Neural cell (in vitro differentiated cells): ENCODE measurements around the gene UBASH3A. TPM values are rescaled to one million over a fixed set of nuclear protein-coding genes. Genes with fewer than 3 reads are reported as not detected.

Experiments
- H2AFZ ChIP-seq: fragments of 200-600, 300-800 bp; sonication (generic), shearing (Covaris generic); 2 replicates; pipeline ENCODE4 v1.6.0; 2014; ENCODE audit warnings: low read depth, mild to moderate bottlenecking, antibody characterized with exemption, low read length, moderate library complexity
- H3F3A ChIP-seq: fragments of 200-600 bp; shearing (Covaris generic); 2 replicates; pipeline ENCODE4 v1.6.1; 2016; ENCODE audit warnings: mild to moderate bottlenecking, moderate library complexity, mixed read lengths, antibody characterized with exemption, low read length; ENCODE audit not compliant: insufficient read depth, poor library complexity, severe bottlenecking
- H3K27ac ChIP-seq: fragments of 200-600, 300-800 bp; sonication (generic), shearing (Covaris generic); 2 replicates; pipeline ENCODE4 v1.5.1; 2014; ENCODE audit warnings: mild to moderate bottlenecking, low read length, moderate library complexity
- H3K27me3 ChIP-seq: fragments of 300-800, 200-600 bp; sonication (generic), shearing (Covaris generic); 2 replicates; pipeline ENCODE4 v1.6.0; 2014; ENCODE audit warnings: mild to moderate bottlenecking, low read depth, low read length, moderate library complexity; ENCODE audit not compliant: insufficient read depth
- H3K36me3 ChIP-seq: fragments of 300-800, 200-600 bp; sonication (generic), shearing (Covaris generic); 2 replicates; pipeline ENCODE4 v1.5.1; 2014; ENCODE audit warnings: mild to moderate bottlenecking, antibody characterized with exemption, low read length, moderate library complexity; ENCODE audit not compliant: insufficient read depth
- H3K4me2 ChIP-seq: fragments of 300-800, 200-600 bp; sonication (generic), shearing (Covaris generic); 2 replicates; pipeline ENCODE4 v1.6.0; 2014; ENCODE audit warnings: mild to moderate bottlenecking, low read length
- H3K4me3 ChIP-seq: fragments of 300-800, 200-600 bp; sonication (generic), shearing (Covaris generic); 2 replicates; pipeline ENCODE4 v1.5.1; 2014; ENCODE audit warnings: mild to moderate bottlenecking, low read length, moderate library complexity
- H3K79me2 ChIP-seq: fragments of 200-600 bp; shearing (Covaris generic); replicated peaks from 2 replicates; pipeline ENCODE4 v1.6.0; 2014; ENCODE audit warnings: mild to moderate bottlenecking, low read length, moderate library complexity; ENCODE audit not compliant: insufficient read depth
- H3K9ac ChIP-seq: fragments of 300-800, 200-600 bp; sonication (generic), shearing (Covaris generic); 2 replicates; pipeline ENCODE4 v1.6.1; 2016; ENCODE audit warnings: mild to moderate bottlenecking, low read length, mixed read lengths
- H3K9me2 ChIP-seq: fragments of 200-600 bp; shearing (Covaris generic); 2 replicates; pipeline ENCODE4 v1.6.1; 2016; ENCODE audit warnings: mild to moderate bottlenecking, low read length, mixed read lengths; ENCODE audit not compliant: insufficient read depth
- H3K9me3 ChIP-seq: fragments of 200-600, 300-800 bp; sonication (generic), shearing (Covaris generic); 2 replicates; pipeline ENCODE4 v1.6.1; 2016; ENCODE audit warnings: mild to moderate bottlenecking, mixed run types, low read length, moderate library complexity, mixed read lengths
- H4K20me1 ChIP-seq: fragments of 200-600 bp; shearing (Covaris generic); 2 replicates; pipeline ENCODE4 v1.6.1; 2016; ENCODE audit warnings: mild to moderate bottlenecking, mixed run types; ENCODE audit not compliant: insufficient read depth
- CTCF ChIP-seq: fragments of 450-650 bp; IDR thresholded peaks from 2 replicates; pipeline ENCODE4 v1.5.1; 2014; ENCODE audit warnings: antibody characterized with exemption, mild to moderate bottlenecking, moderate library complexity; ENCODE audit not compliant: poor library complexity, severe bottlenecking
- EP300 ChIP-seq: fragments of 450-650 bp; conservative IDR thresholded peaks from 2 replicates; pipeline ENCODE4 v1.6.1; 2014; ENCODE audit warnings: antibody characterized with exemption, mild to moderate bottlenecking, moderate library complexity; ENCODE audit not compliant: poor library complexity, severe bottlenecking
- EZH2 ChIP-seq: fragments of 200-600, 300-800 bp; shearing (Covaris generic), sonication (generic); IDR thresholded peaks from 2 replicates; pipeline ENCODE4 v1.6.1; 2014; ENCODE audit warnings: antibody characterized with exemption, low read length, borderline replicate concordance, mild to moderate bottlenecking; ENCODE audit not compliant: insufficient read depth, poor library complexity, severe bottlenecking
- MXI1 ChIP-seq: fragments of 450-650 bp; conservative IDR thresholded peaks from 2 replicates; pipeline ENCODE4 v1.6.1; 2014; ENCODE audit warnings: antibody characterized with exemption, mild to moderate bottlenecking; ENCODE audit not compliant: poor library complexity, severe bottlenecking
- POLR2AphosphoS5 ChIP-seq: IDR thresholded peaks from 2 replicates; pipeline ENCODE4 v1.6.1; 2012
- RAD21 ChIP-seq: fragments of 450-650 bp; conservative IDR thresholded peaks from 2 replicates; pipeline ENCODE4 v1.6.1; 2014; ENCODE audit warnings: antibody characterized with exemption, mild to moderate bottlenecking, moderate library complexity
- REST ChIP-seq: IDR thresholded peaks from 2 replicates; pipeline ENCODE4 v1.6.1; 2012; ENCODE audit warnings: borderline replicate concordance
- SMC3 ChIP-seq: fragments of 450-650 bp; conservative IDR thresholded peaks from 2 replicates; pipeline ENCODE4 v1.6.1; 2014; ENCODE audit warnings: antibody characterized with exemption, mild to moderate bottlenecking, moderate library complexity; ENCODE audit not compliant: poor library complexity
- TAF1 ChIP-seq: IDR thresholded peaks from 2 replicates; pipeline ENCODE4 v1.6.1; 2012; ENCODE audit warnings: low read depth
- polyA plus RNA-seq: library from polyadenylated mRNA; depleted of rRNA; stranded (reverse); fragments of >200 nt; gene quantifications from 2 replicates; pipeline ENCODE4 v1.2.3, GENCODE V29; 2014

The UBASH3A gene
- polyA plus RNA-seq, 1 donor from 2014 or later, result not detected

GRCh38 chr21:42361286-42361685, 42.4 kb upstream of the UBASH3A start:
- Histone ChIP-seq H3K9me3 (no peaks in the 10 kb centered on the region), H3F3A (no peaks in the 10 kb centered on the region), H3K27me3 (no peaks in the 10 kb centered on the region), H3K9ac (no peak overlapping the region), H2AFZ (no peak overlapping the region), H4K20me1 (no peaks in the 10 kb centered on the region), H3K36me3 (no peaks in the 10 kb centered on the region), H3K9me2 (no peaks in the 10 kb centered on the region), H3K79me2 (no peaks in the 10 kb centered on the region), H3K4me2 (no peak overlapping the region), H3K4me3 (no peak overlapping the region), H3K27ac (no peak overlapping the region)
- TF ChIP-seq EZH2 (no peak), RAD21 (no peak), TAF1 (no peak), CTCF (no peak), SMC3 (no peak), MXI1 (no peak), POLR2AphosphoS5 (no peak), REST (no peak), EP300 (no peak)

- no peaks in the 10 kb centered on the region for H3K9me2 ChIP-seq
- TF ChIP-seq CTCF (no peak), POLR2AphosphoS5 (no peak), MXI1 (no peak), EZH2 (no peak), REST (no peak), RAD21 (no peak), SMC3 (no peak), EP300 (no peak), TAF1 (no peak)
- H2AFZ ChIP-seq, result no peak overlapping the region
- no peak overlapping the region for H3K4me3 ChIP-seq
- H3K27ac ChIP-seq, result no peak overlapping the region
- no peaks in the 10 kb centered on the region for H3K9me3 ChIP-seq
- no peak overlapping the region for H3K4me2 ChIP-seq
- H3K27me3 ChIP-seq, result no peaks in the 10 kb centered on the region
- H4K20me1 ChIP-seq, result no peaks in the 10 kb centered on the region
- no peak overlapping the region for H3K9ac ChIP-seq
- no peaks in the 10 kb centered on the region for H3F3A ChIP-seq
- no peaks in the 10 kb centered on the region for H3K36me3 ChIP-seq
- H3K79me2 ChIP-seq, result no peaks in the 10 kb centered on the region
These were observed 41.5 kb upstream of the UBASH3A start for GRCh38 chr21:42362198-42362597.
